H4 (cell line): Measurements from ENCODE around the gene PIGT. TPM values are rescaled to one million over a fixed set of nuclear protein-coding genes. Genes with fewer than 3 reads are reported as not detected.
"Not testable (repeated sequence)": the region's sequence is repeated elsewhere in the genome, so short reads cannot be mapped to it uniquely, and the experiment has no call there.

Experiments
- DNase-seq: peaks from one replicate; pipeline ENCODE4 v3.0.0-alpha.2; 2015; ENCODE audit warnings: low spot score
- total RNA-seq: library from RNA; depleted of rRNA; stranded (reverse); fragments of >200 nt; shearing (Covaris generic); gene quantifications from 2 replicates; pipeline ENCODE4 v1.2.3, GENCODE V29; 2014; rRNA removed

The PIGT gene
- total RNA-seq, 1 experiment from 2014 or later = 118 TPM

GRCh38 chr20:45462711-45463509, 47.0 kb downstream of the PIGT start:
- no peak for DNase-seq

GRCh38 chr20:45463709-45464108, 47.8 kb downstream of the PIGT start:
- DNase-seq = no peak

GRCh38 chr20:45465491-45466266, 49.7 kb downstream of the PIGT start:
- no peak for DNase-seq

- no peak for DNase-seq
These were observed 51.2 kb downstream of the PIGT start for GRCh38 chr20:45467172-45467571.

GRCh38 chr20:45467861-45468260, 51.9 kb downstream of the PIGT start:
- no peak for DNase-seq

DNA sequence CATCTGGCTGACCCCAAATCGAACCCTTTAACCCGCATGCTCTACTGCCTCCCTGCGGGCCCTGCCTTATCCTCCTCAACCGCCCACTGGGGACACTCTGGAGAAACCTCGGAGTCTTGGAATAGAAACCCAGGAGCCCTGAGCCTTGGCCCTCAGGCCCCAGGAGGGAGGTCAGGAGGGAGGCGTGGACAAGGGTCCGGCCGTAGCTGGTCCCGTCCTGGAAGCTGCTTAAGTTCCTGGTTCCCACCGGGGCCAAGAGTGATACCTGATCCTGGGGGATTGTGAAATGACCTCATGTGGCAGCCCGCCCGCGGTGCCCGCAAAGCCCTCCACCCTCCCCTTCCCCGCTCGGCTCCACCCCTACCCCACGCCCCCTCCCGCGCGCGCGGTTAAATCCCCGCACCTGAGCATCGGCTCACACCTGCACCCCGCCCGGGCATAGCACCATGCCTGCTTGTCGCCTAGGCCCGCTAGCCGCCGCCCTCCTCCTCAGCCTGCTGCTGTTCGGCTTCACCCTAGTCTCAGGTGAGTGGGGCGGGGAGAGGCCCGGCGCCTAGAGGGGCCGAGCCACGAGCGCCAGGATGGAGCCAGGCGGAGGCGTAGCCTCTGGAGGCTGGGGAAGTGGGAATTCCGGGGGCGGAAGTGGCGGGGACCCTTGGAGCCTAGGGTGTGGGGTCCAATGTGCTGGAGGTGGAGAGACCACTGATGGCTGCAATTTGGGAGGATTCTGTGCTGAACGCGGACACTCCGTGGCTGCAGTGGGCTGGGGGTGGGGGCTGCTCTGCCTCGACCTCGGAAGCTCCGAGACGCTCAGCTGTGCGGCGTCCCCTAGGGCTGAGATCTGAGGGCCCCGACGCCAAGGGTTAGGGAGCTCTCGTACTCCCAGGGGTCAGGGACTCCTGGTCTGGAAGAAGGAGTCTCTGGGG, 53.7 kb downstream of the PIGT start, which contains the start of gene WFDC2:
WFDC2 (plus strand) TSS at position 418 of the 926 bp plus-strand sequence; CDS start at position 447, 29 bp downstream.
- DNase-seq = no peak

GRCh38 chr20:45470262-45470931, 54.5 kb downstream of the PIGT start:
- DNase-seq = no peak

- DNase-seq = no peak
These were observed 55.0 kb downstream of the PIGT start for GRCh38 chr20:45470937-45471336.

GRCh38 chr20:45472286-45472685, 56.3 kb downstream of the PIGT start:
- DNase-seq = not testable (repeated sequence)

Other genes starting within 250 kb of the PIGT start
- not detected in 2 replicates for gene PI3, start 241.2 kb upstream of the PIGT start, total RNA-seq
- not detected in 2 replicates for gene SEMG1, start 209.1 kb upstream of the PIGT start, total RNA-seq
- not detected in 2 replicates for gene SEMG2, start 194.8 kb upstream of the PIGT start, total RNA-seq
- 79.8 and 84.9 TPM in 2 replicates for gene SLPI, start 161.6 kb upstream of the PIGT start, total RNA-seq
- not detected in 2 replicates for gene RBPJL, start 109.3 kb upstream of the PIGT start, total RNA-seq
- not detected in 2 replicates for gene MATN4, start 107.8 kb upstream of the PIGT start, total RNA-seq
- 88.3 and 88.4 TPM in 2 replicates for gene SDC4, start 67.7 kb upstream of the PIGT start, total RNA-seq
- 15.4 and 20.8 TPM in 2 replicates for gene SYS1, start 53.0 kb upstream of the PIGT start, total RNA-seq
- not detected in 2 replicates for gene TP53TG5, start 37.8 kb upstream of the PIGT start, total RNA-seq
- gene DBNDD2, start 7.9 kb upstream of the PIGT start, total RNA-seq = 2.7 and 3.8 TPM in 2 replicates
- not detected in 2 replicates for gene WFDC2, start 53.6 kb downstream of the PIGT start, total RNA-seq
- not detected in 2 replicates for gene SPINT3, start 99.5 kb downstream of the PIGT start, total RNA-seq
- not detected in 2 replicates for gene WFDC6, start 123.3 kb downstream of the PIGT start, total RNA-seq
- not detected in 2 replicates for gene EPPIN, start 131.3 kb downstream of the PIGT start, total RNA-seq
- not detected in 2 replicates for gene WFDC8, start 163.1 kb downstream of the PIGT start, total RNA-seq
- gene WFDC10A, start 213.6 kb downstream of the PIGT start, total RNA-seq = not detected in 2 replicates
- not detected in 2 replicates for gene WFDC9, start 215.1 kb downstream of the PIGT start, total RNA-seq